LNCaP clone FGC (cell line): ENCODE results near the gene HMGCLL1.

Experiments used
- DNase-seq: peaks from one replicate; pipeline ENCODE4 v3.0.0-alpha.2; 2011; ENCODE audit warnings: low read depth
- H3K4me3 ChIP-seq: 2 replicates; pipeline ENCODE4 v1.5.1; 2011; ENCODE audit warnings: mild to moderate bottlenecking, low read depth, low read length, control low read depth
- CTCF ChIP-seq: IDR thresholded peaks from 2 replicates; pipeline ENCODE4 v1.5.1; 2012; ENCODE audit warnings: mild to moderate bottlenecking; ENCODE audit not compliant: control insufficient read depth, insufficient read depth; ENCODE audit errors: extremely low read depth

Gene HMGCLL1

GRCh38 chr6:55450005-55450404 is 129.0 kb downstream of the HMGCLL1 start:
- no peak for TF ChIP-seq CTCF
- H3K4me3 ChIP-seq = no peak overlapping the region
- no peak for DNase-seq

GRCh38 chr6:55449225-55449624 is 129.8 kb downstream of the HMGCLL1 start:
- TF ChIP-seq CTCF = peak; percentile 56
- DNase-seq = no peak
- H3K4me3 ChIP-seq = no peak overlapping the region

GRCh38 chr6:55448451-55448850 is 130.5 kb downstream of the HMGCLL1 start:
- no peak for TF ChIP-seq CTCF
- DNase-seq = no peak
- H3K4me3 ChIP-seq = no peak overlapping the region

- no peak for TF ChIP-seq CTCF
- H3K4me3 ChIP-seq = no peak overlapping the region
- DNase-seq = peak; percentile 69
Observed at GRCh38 chr6:55447891-55448290, 131.1 kb downstream of the HMGCLL1 start.

- DNase-seq = peak; percentile 11
Observed at GRCh38 chr6:55445648-55446204, 133.3 kb downstream of the HMGCLL1 start.

GRCh38 chr6:55443238-55444134 is 135.5 kb downstream of the HMGCLL1 start:
- DNase-seq = peak; percentile 22
- TF ChIP-seq CTCF = no peak
- H3K4me3 ChIP-seq = no peak overlapping the region

More at GRCh38 chr6:55445648-55446204, 133.3 kb downstream of the HMGCLL1 start:
- H3K4me3 ChIP-seq = no peak overlapping the region
- TF ChIP-seq CTCF = peak; percentile 42
